Progenitor cell of endocrine pancreas (in vitro differentiated cells): ENCODE results near the gene SELENOS. TPM values are rescaled to one million over a fixed set of nuclear protein-coding genes. Genes with fewer than 3 reads are reported as not detected.

ENCODE experiments used
- DNase-seq: peaks from one replicate; pipeline ENCODE4 v3.0.0; 2021; ENCODE audit warnings: low spot score; ENCODE audit not compliant: unreplicated experiment
- H3K27ac Mint-ChIP-seq: 2 replicates; pipeline ENCODE4 v1.8.0; 2021; ENCODE audit warnings: mild to moderate bottlenecking, moderate library complexity, mixed read lengths
- H3K27me3 Mint-ChIP-seq: 2 replicates; pipeline ENCODE4 v1.8.0; 2021; ENCODE audit warnings: mixed read lengths
- H3K36me3 Mint-ChIP-seq: 2 replicates; pipeline ENCODE4 v1.8.0; 2022; ENCODE audit warnings: mixed read lengths; ENCODE audit not compliant: insufficient read depth
- H3K4me1 Mint-ChIP-seq: 2 replicates; pipeline ENCODE4 v1.8.0; 2021; ENCODE audit warnings: low read depth, mixed read lengths
- H3K4me3 Mint-ChIP-seq: 2 replicates; pipeline ENCODE4 v1.8.0; 2021; ENCODE audit warnings: low read depth, mild to moderate bottlenecking, moderate library complexity, mixed read lengths
- H3K9me3 Mint-ChIP-seq: 2 replicates; pipeline ENCODE4 v1.8.0; 2021; ENCODE audit warnings: low read depth, mixed read lengths
- CTCF ChIP-seq: fragments of 200-600 bp; sonication (generic); IDR thresholded peaks from one replicate; pipeline ENCODE4 v1.5.0; 2021; ENCODE audit warnings: antibody characterized with exemption, mild to moderate bottlenecking; ENCODE audit not compliant: unreplicated experiment
- total RNA-seq: library from RNA; stranded (reverse); gene quantifications from 2 replicates; pipeline ENCODE4 v1.2.1, GENCODE V29; 2021

SELENOS gene
- total RNA-seq, 1 donor from 2014 or later, result 51.9 TPM

DNA sequence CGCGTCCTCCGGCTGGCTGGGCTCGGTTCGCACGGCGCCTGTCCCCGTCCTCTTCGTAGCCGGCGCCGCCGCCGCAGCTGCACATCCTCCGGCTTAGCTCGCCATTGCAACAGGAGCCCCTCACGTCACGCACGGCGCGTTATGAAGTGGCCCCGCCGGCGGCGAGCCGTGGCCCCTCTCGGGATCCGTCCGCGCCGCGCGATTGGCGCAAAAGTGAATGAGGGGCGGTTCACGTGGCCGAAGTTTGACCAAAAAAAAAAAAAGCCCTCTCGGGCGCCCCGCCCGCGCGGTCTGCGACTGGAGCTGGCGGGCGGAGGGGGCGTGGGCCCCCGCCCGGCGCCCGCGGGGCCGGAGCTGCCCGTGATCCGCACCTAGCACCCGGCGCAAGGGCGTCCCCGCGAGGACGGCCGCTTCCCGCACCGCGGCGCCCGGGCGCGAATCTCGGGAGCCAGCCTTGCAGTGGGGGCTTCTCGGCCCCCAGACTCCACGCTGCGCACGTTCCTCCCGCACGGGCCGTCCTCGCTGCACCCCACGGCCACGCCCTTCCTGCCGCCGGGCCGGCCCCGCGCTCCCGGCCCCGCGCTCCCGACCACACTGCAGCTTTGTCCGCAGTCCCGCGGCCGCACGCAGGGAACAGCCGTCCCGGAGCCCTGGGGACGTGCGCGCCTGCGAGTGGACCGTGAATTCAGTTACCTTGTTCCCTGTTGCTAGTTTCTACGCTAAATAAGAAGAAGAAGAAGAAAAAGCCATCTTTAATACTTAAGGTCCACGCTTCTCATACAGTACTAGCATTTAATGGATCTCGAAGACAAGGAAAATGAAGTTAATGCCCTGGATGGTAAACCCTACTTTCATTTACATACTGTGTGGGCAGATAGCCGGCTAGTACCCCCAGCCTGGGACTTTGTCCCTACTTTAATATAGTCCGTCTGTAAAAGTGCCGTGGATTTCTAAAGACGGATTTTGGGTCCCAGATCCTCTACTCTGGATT, 25.2 kb downstream of the SELENOS start, which contains the start of gene CHSY1:
Gene CHSY1 (minus strand): TSS at position 219 of the 991 bp plus-strand sequence. CDS start 592 bp downstream, outside the sequence.
- no peak for TF ChIP-seq CTCF
- Mint-ChIP-seq H3K27me3 (peaks cover 16% of the 10 kb centered on the region), H3K4me3 (peak within 1 kb of the TSS; percentile 91), H3K4me1 (peaks cover 31% of the 10 kb centered on the region), H3K27ac (peak within 1 kb of the TSS; percentile 92), H3K9me3 (no peaks in the 10 kb centered on the region), H3K36me3 (no peaks in the 10 kb centered on the region)
- peak; percentile 74 for DNase-seq

DNA sequence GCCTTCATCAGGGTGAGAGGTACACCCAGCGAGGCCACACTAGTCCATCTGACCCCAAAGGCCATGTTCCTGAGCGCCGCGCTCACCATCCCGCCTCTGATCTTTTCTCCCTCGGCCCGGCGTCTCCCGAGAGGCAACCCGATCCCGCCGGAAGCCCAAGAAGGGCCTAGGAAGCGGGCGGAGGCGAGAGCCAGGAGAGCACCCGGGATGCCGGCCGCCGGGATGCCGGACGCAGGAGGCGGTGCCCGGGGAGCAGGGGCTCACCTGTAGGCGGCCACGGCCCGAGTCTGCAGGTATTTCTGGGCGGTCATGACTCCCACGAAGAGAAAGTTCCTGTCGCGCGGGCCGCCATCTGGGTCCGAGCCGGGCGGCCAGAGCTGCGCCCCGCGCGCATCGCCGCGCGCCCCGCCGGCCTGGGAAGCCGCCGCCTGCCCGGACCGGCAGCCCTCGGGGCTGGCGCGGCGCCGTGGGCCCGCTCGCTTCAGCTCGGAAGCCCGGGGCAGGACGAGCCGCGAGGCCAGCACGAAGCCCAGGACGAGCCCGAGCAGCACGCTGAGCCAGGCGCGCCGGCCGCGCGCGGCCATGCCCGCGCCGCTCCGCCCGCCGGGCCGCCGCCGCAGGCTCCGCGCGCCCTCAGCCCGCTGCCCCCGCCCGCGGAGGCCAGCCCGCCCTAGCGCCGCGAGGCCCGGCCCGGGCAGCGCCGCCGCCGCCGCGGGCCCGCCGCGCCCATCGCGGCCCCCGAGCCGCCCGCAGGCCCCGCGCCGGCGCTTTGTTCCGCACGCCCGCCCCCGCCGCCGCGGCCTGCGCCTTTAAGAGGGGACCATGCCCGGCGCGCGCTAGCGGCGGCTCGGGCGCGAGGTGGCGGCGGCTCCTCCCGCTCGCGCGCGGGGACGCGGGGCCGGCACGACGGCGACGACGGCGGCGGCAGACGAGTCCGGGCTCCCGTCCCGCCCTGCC, 26.1 kb downstream of the SELENOS start:
- Mint-ChIP-seq H3K27ac (peak overlapping the region; percentile 92), H3K9me3 (no peaks in the 10 kb centered on the region), H3K27me3 (peaks cover 16% of the 10 kb centered on the region), H3K4me3 (peak overlapping the region; percentile 91), H3K4me1 (peaks cover 28% of the 10 kb centered on the region), H3K36me3 (no peaks in the 10 kb centered on the region)
- no peak for TF ChIP-seq CTCF
- peak; percentile 49 for DNase-seq

- Mint-ChIP-seq H3K27ac (peak overlapping the region; percentile 92), H3K4me3 (peak overlapping the region; percentile 91), H3K4me1 (peaks cover 26% of the 10 kb centered on the region), H3K9me3 (no peaks in the 10 kb centered on the region), H3K36me3 (no peaks in the 10 kb centered on the region), H3K27me3 (peaks cover 14% of the 10 kb centered on the region)
- TF ChIP-seq CTCF, result no peak
- no peak for DNase-seq
These were observed 26.9 kb downstream of the SELENOS start for GRCh38 chr15:101250341-101250831.

DNA sequence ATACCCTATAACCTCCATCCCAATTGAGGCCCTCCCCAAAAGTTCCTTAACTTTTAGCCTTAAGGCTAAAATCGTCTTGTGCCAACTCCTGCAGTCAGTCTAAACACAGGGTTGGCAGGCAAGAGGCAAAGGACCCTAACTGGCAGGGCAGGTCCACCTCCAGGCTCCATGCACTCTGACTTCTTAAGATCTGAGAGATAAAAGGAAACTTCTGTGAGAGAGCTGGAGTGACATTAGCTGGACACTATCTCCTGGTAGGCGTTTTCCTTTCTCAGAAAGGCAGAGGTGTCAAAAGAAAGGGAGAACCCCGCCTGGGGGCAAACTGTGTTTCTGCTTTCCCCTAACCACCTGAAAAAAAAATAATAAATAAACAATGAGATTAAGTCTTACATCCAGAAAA, 29.0 kb downstream of the SELENOS start:
- no peaks in the 10 kb centered on the region for H3K9me3 Mint-ChIP-seq
- no peak overlapping the region for H3K27ac Mint-ChIP-seq
- peaks cover 37% of the 10 kb centered on the region for H3K4me1 Mint-ChIP-seq
- no peaks in the 10 kb centered on the region for H3K36me3 Mint-ChIP-seq
- H3K4me3 Mint-ChIP-seq, result no peak overlapping the region
- DNase-seq, result no peak
- peaks cover 4% of the 10 kb centered on the region for H3K27me3 Mint-ChIP-seq
- TF ChIP-seq CTCF, result no peak
